Brain pericyte (primary cell): ENCODE data around the gene SELENOT.

ENCODE experiments used
- DNase-seq: peaks from one replicate; pipeline ENCODE4 v3.0.0-alpha.2; 2012; ENCODE audit warnings: low read depth, low spot score

The SELENOT gene

DNA sequence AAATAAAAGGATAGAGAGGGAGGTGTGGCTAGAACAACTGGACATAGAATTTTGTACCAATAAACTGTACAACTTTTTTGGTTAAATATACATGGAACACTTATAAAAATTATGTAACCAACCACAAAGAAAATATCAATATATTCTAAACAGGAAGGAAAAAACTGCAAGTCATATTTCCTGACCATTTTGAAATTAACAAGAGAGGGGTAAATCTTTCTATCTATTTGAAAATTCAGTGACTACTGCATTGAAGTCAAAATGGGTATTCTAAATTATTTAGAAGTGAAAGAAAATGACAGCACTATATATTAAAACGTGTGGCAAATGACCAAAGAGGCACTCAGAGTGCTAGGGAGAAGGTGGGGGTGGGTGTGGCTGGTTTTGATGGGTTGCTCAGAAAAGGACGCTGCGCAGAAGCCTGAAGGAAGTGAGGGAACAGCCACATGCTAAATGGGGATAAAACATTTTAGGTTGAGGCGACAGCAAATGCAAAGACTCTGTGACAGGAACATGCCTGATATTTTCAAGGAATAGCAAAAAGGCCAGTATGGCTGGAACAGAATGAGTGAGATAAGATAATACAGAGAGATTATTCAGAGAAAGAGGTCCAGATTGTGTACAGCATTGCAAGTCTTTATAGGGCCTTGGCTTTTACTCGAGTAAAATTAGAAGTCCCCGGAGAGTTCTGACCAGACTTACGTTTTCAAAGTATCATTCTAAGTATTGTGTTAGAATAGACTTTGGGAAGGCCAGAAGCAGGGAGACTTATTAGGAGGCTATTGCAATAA lies 59.5 kb downstream of the SELENOT start:
- DNase-seq, result no peak

DNA sequence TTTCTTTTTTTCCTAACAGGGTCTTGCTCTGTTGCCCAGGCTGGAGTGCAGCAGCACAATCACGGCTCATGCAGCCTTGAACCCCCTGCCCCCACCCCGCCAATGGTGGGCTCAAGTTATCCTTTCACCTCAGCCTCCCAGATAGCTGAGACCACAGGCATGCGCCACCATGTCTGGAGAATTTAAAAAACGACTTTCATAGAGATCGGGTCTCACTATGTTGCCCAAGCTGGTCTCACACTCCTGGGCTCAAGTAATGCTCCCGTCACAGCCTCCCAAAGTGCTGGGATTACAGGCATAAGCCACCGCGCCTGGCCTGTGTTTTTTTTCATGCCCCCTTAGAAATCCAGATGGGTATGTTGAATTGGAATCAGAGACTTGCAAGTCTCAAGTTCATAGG lies 60.3 kb downstream of the SELENOT start:
- no peak for DNase-seq

DNA sequence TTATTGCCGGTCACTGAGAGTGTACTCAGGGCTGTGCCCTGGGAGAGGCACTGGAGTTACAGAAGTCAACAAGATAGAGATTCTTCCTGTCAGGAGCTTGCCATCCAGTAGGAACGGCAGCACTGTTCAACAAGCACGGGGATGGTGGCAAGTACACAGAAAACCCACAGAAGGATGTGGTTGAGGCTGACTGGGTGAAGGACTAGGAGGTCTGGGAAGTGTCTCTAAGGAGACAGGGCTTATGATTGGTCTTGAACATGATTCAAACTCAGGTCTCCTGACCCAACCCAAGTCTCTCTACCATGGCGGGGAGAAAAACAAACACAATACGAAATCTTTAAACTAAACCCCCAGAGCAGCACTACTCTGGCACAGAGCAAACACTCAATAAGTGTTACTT lies 63.0 kb downstream of the SELENOT start:
- DNase-seq, result no peak

DNA sequence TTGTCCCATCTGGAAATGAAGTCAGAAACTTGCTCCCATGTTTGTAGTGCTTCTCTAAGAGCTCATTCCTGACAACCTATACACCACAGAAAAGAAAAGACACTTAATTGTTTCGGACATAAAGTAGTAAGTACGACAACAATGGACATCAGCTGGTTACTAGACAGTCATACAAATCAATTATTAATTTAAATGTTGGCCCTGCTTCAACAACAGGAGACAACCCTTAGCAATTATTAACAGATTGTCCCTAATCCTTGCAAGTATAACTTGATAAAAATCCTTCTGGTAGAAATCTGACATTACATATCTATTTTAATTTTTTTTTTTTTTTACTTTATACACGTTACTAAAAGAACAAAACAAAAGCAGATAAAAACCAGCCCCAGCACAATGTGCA lies 70.8 kb downstream of the SELENOT start:
- no peak for DNase-seq

DNA sequence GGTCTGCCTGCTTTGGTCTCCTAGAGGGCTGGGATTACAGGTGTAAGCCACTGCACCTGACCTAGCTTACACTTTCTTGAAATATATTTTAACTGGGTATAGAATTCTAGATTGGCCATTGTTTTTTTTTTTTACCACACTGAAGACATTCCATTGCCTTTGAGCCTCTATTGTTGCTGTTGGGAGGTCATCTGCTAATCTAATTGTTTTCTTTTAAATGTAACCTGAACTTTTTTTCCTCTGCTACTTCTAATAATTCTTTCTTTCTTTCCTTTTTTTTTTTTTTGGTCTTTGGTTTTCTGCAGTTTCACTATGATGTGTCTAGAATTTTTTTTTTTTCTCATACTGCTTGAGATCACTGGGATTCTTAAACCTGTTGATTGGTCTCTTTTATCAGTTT lies 72.5 kb downstream of the SELENOT start:
- DNase-seq, result no peak
